ENCODE results near the gene ADAMTS14.

GRCh38 chr10:70757856-70758255 lies 85.5 kb downstream of the ADAMTS14 start:
- no peak for TF ChIP-seq POLR2A (IDR thresholded peaks at IDR 0.05)
- no peak for TF ChIP-seq CTCF (IDR thresholded peaks at IDR 0.05)
- no peak for TF ChIP-seq POLR2AphosphoS5 (IDR thresholded peaks at IDR 0.05)
